HepG2 (cell line): ENCODE results near the gene H1-8. TPM values are rescaled to one million over a fixed set of nuclear protein-coding genes. Genes with fewer than 3 reads are reported as not detected.
A peak's percentile ranks its signal among the peaks of the same experiment; 100 is the strongest.

Experiments
- ARNT2 ChIP-seq: sonication (generic); formaldehyde crosslinking; IDR thresholded peaks from 2 replicates; pipeline ENCODE4 v1.8.0; 2022; ENCODE audit warnings: mild to moderate bottlenecking, low read depth, missing genetic modification reagents, moderate library complexity
- CBX2 ChIP-seq, 2 experiments: fragments of 200-600 bp in 1 of 2; sonication (generic); formaldehyde crosslinking in 1 of 2; IDR thresholded peaks; 2 replicates each; pipeline versions ENCODE4 v1.7.0 to v1.8.1; 2018 to 2022; ENCODE audit warnings: low read depth in 2 of 2, low read length in 1 of 2, mild to moderate bottlenecking in 1 of 2, missing genetic modification reagents in 1 of 2
- ELF4 ChIP-seq: sonication (generic); formaldehyde crosslinking; IDR thresholded peaks from 2 replicates; pipeline ENCODE4 v1.5.0; 2020; ENCODE audit warnings: missing genetic modification reagents, mild to moderate bottlenecking, moderate library complexity, borderline replicate concordance
- EP300 ChIP-seq, 3 experiments: sonication (generic) in 1 of 3; formaldehyde crosslinking in 1 of 3; IDR thresholded peaks; 2 replicates each; pipeline versions ENCODE4 v1.5.1 to v1.6.1; 2011 to 2020; ENCODE audit warnings: low read depth in 2 of 3, low read length in 2 of 3, borderline replicate concordance in 1 of 3, improper control_type of control experiment in 1 of 3, mild to moderate bottlenecking in 1 of 3, missing genetic modification reagents in 1 of 3, moderate library complexity in 1 of 3
- GATAD2A ChIP-seq: IDR thresholded peaks from 2 replicates; pipeline ENCODE4 v1.6.1; 2016
- KLF12 ChIP-seq: sonication (generic); formaldehyde crosslinking; IDR thresholded peaks from 2 replicates; pipeline ENCODE4 v1.4.0; 2020; ENCODE audit warnings: missing genetic modification reagents, borderline replicate concordance
- ZBTB42 ChIP-seq: sonication (generic); formaldehyde crosslinking; IDR thresholded peaks from 2 replicates; pipeline ENCODE4 v1.5.0; 2020; ENCODE audit warnings: mild to moderate bottlenecking, missing genetic modification reagents
- ZNF121 ChIP-seq: sonication (generic); formaldehyde crosslinking; IDR thresholded peaks from 2 replicates; pipeline ENCODE4 v1.5.0; 2020; ENCODE audit warnings: mild to moderate bottlenecking, missing genetic modification reagents
- ZNF138 ChIP-seq: sonication (generic); formaldehyde crosslinking; IDR thresholded peaks from 2 replicates; pipeline ENCODE4 v1.5.0; 2020; ENCODE audit warnings: mild to moderate bottlenecking, low read depth, missing genetic modification reagents
- ZNF605 ChIP-seq: sonication (generic); formaldehyde crosslinking; IDR thresholded peaks from 2 replicates; pipeline ENCODE4 v1.8.0; 2022; ENCODE audit warnings: mild to moderate bottlenecking, missing genetic modification reagents
- polyA plus RNA-seq, 8 experiments: library from polyadenylated mRNA; depleted of rRNA in 3 of 8; stranded (reverse) in 7 of 8; unstranded in 1 of 8; fragments of >200 nt; fragmentation: Illumina TruSeq in 4 of 8; extraction: Trizol in 4 of 8; gene quantifications; 2 replicates each; pipeline versions ENCODE4 v1.2.1 to v1.2.3, GENCODE V29; 2011 to 2016; ENCODE audit warnings: low read depth in 4 of 8, missing spikeins in 1 of 8, mixed read lengths in 1 of 8; ENCODE audit not compliant: insufficient read depth in 1 of 8
- total RNA-seq, 5 experiments: library from RNA; depleted of rRNA; stranded (reverse); fragments of >200 nt; fragmentation: Illumina TruSeq; extraction: Trizol; gene quantifications; 2 replicates each; pipeline ENCODE4 v1.2.3, GENCODE V29; 2016; ENCODE audit warnings: low read depth in 1 of 5
- TF ChIP-seq, protein P1 (sequence below): sonication (generic); formaldehyde crosslinking; IDR thresholded peaks from 2 replicates; pipeline ENCODE4 v1.4.0; 2020; ENCODE audit warnings: mild to moderate bottlenecking, missing genetic modification reagents
- TF ChIP-seq, protein P2 (sequence below): IDR thresholded peaks from 2 replicates; pipeline ENCODE4 v1.6.1; 2016; ENCODE audit warnings: mild to moderate bottlenecking
- TF ChIP-seq, protein P3 (sequence below): sonication (generic); formaldehyde crosslinking; conservative IDR thresholded peaks from 2 replicates; pipeline ENCODE4 v1.8.0; 2022; ENCODE audit warnings: mild to moderate bottlenecking, moderate library complexity, missing genetic modification reagents
- TF ChIP-seq, protein P4 (sequence below): sonication (generic); formaldehyde crosslinking; IDR thresholded peaks from 2 replicates; pipeline ENCODE4 v1.8.0; 2022; ENCODE audit warnings: missing genetic modification reagents, mild to moderate bottlenecking, inconsistent platforms, borderline replicate concordance
- TF ChIP-seq, protein P5 (sequence below): sonication (generic); formaldehyde crosslinking; IDR thresholded peaks from 2 replicates; pipeline ENCODE4 v1.5.0; 2020; ENCODE audit warnings: mild to moderate bottlenecking, missing genetic modification reagents
- TF ChIP-seq, protein P6 (sequence below): sonication (generic); formaldehyde crosslinking; IDR thresholded peaks from 2 replicates; pipeline ENCODE4 v1.4.0; 2020; ENCODE audit warnings: missing genetic modification reagents

H1-8 gene
- total and polyA plus RNA-seq, 2 of the 13 experiments (the other 11 are each of a cell fraction or from before 2014, with no cell fraction given), result 0.08 TPM; not detected in 1

DNA sequence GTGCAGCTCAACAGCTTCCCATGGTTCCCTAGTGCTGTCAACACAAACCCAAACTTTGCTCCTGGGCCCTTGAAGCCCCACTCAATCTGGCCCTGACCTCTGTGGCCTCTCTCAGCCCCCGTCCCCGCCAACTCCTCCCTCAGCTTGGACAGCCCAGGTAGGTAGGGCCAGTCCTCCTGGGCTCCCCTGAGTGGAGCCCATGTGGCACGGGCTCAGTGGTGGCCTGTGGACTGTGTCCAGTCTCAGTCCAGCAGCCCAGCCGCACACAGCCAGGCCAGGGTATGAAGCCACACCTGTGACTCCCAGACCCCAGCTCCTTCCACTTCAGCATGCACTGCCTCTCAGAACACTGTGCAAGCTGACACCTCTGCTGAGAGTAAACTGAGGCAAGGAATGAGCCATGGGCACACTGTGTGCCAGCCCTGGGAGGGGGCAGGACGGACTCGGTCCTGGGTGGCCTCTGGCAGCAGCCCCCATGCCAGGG, 52.0 kb downstream of the H1-8 start (continued):
- TF ChIP-seq, protein P1, sequence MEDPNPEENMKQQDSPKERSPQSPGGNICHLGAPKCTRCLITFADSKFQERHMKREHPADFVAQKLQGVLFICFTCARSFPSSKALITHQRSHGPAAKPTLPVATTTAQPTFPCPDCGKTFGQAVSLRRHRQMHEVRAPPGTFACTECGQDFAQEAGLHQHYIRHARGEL, result no peak
- TF ChIP-seq ELF4 (no peak), ZBTB42 (CRISPR knock-in tag) (no peak), KLF12 (CRISPR knock-in tag) (0 out of 2 replicates have a peak, but pooled peaks have one; percentile 42), CBX2 (IDR thresholded peaks at IDR 0.05; ENCODE audit: low read depth, low read length) (no peak), CBX2 (CRISPR knock-in tag; IDR thresholded peaks at IDR 0.05; ENCODE audit: low read depth) (no peak), ZNF605 (CRISPR knock-in tag) (no peak), ZNF138 (CRISPR knock-in tag) (no peak), EP300 (IDR thresholded peaks at IDR 0.05; ENCODE audit: low read depth in 2 of 2, low read length in 2 of 2) (peak in 1 of 2 experiments; percentile 79; a peak in 2 of 4 replicates), EP300 (CRISPR knock-in tag; IDR thresholded peaks at IDR 0.05; ENCODE audit: borderline replicate concordance) (no peak; the same call in 1 of the 2 replicates), ARNT2 (no peak; the same call in 1 of the 2 replicates), ZNF121 (CRISPR knock-in tag) (peak; percentile 89), GATAD2A (CRISPR knock-in tag) (peak; percentile 85)
- TF ChIP-seq, protein P2, sequence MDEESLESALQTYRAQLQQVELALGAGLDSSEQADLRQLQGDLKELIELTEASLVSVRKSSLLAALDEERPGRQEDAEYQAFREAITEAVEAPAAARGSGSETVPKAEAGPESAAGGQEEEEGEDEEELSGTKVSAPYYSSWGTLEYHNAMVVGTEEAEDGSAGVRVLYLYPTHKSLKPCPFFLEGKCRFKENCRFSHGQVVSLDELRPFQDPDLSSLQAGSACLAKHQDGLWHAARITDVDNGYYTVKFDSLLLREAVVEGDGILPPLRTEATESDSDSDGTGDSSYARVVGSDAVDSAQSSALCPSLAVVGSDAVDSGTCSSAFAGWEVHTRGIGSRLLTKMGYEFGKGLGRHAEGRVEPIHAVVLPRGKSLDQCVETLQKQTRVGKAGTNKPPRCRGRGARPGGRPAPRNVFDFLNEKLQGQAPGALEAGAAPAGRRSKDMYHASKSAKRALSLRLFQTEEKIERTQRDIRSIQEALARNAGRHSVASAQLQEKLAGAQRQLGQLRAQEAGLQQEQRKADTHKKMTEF (CRISPR knock-in tag), result peak; percentile 75
- TF ChIP-seq, protein P3, sequence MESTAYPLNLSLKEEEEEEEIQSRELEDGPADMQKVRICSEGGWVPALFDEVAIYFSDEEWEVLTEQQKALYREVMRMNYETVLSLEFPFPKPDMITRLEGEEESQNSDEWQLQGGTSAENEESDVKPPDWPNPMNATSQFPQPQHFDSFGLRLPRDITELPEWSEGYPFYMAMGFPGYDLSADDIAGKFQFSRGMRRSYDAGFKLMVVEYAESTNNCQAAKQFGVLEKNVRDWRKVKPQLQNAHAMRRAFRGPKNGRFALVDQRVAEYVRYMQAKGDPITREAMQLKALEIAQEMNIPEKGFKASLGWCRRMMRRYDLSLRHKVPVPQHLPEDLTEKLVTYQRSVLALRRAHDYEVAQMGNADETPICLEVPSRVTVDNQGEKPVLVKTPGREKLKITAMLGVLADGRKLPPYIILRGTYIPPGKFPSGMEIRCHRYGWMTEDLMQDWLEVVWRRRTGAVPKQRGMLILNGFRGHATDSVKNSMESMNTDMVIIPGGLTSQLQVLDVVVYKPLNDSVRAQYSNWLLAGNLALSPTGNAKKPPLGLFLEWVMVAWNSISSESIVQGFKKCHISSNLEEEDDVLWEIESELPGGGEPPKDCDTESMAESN, result no peak
- TF ChIP-seq, protein P4, sequence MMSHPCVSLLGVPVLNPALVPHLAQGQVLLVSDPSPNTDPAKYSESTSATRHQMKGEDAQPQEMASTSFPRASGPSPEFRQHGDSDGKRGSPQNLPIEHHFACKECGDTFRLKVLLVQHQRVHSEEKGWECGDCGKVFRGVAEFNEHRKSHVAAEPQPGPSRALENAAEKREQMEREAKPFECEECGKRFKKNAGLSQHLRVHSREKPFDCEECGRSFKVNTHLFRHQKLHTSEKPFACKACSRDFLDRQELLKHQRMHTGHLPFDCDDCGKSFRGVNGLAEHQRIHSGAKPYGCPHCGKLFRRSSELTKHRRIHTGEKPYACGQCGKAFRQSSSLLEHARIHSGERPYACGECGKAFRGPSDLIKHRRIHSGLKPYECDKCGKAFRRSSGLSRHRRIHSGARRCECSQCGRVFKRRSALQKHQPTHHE (CRISPR knock-in tag), result no peak
- TF ChIP-seq, protein P5, sequence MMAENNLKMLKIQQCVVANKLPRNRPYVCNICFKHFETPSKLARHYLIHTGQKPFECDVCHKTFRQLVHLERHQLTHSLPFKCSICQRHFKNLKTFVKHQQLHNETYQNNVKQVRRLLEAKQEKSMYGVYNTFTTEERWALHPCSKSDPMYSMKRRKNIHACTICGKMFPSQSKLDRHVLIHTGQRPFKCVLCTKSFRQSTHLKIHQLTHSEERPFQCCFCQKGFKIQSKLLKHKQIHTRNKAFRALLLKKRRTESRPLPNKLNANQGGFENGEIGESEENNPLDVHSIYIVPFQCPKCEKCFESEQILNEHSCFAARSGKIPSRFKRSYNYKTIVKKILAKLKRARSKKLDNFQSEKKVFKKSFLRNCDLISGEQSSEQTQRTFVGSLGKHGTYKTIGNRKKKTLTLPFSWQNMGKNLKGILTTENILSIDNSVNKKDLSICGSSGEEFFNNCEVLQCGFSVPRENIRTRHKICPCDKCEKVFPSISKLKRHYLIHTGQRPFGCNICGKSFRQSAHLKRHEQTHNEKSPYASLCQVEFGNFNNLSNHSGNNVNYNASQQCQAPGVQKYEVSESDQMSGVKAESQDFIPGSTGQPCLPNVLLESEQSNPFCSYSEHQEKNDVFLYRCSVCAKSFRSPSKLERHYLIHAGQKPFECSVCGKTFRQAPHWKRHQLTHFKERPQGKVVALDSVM, result peak; percentile 35; the same call in 1 of the 2 replicates
- TF ChIP-seq, protein P6, sequence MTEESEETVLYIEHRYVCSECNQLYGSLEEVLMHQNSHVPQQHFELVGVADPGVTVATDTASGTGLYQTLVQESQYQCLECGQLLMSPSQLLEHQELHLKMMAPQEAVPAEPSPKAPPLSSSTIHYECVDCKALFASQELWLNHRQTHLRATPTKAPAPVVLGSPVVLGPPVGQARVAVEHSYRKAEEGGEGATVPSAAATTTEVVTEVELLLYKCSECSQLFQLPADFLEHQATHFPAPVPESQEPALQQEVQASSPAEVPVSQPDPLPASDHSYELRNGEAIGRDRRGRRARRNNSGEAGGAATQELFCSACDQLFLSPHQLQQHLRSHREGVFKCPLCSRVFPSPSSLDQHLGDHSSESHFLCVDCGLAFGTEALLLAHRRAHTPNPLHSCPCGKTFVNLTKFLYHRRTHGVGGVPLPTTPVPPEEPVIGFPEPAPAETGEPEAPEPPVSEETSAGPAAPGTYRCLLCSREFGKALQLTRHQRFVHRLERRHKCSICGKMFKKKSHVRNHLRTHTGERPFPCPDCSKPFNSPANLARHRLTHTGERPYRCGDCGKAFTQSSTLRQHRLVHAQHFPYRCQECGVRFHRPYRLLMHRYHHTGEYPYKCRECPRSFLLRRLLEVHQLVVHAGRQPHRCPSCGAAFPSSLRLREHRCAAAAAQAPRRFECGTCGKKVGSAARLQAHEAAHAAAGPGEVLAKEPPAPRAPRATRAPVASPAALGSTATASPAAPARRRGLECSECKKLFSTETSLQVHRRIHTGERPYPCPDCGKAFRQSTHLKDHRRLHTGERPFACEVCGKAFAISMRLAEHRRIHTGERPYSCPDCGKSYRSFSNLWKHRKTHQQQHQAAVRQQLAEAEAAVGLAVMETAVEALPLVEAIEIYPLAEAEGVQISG (CRISPR knock-in tag), result peak; percentile 69
